HG02981 (cell line): ENCODE data around the gene TRPM3.
A peak's percentile ranks its signal among the peaks of the same experiment; 100 is the strongest.
"Not testable (repeated sequence)": the region's sequence is repeated elsewhere in the genome, so short reads cannot be mapped to it uniquely, and the experiment has no call there.

ENCODE experiments used
- ATAC-seq: cut with Tn5 transposase; IDR thresholded peaks from one replicate; pipeline ENCODE4 v1.9.1; 2021; ENCODE audit warnings: mild to moderate bottlenecking, moderate library complexity; ENCODE audit not compliant: unreplicated experiment

TRPM3 gene

DNA sequence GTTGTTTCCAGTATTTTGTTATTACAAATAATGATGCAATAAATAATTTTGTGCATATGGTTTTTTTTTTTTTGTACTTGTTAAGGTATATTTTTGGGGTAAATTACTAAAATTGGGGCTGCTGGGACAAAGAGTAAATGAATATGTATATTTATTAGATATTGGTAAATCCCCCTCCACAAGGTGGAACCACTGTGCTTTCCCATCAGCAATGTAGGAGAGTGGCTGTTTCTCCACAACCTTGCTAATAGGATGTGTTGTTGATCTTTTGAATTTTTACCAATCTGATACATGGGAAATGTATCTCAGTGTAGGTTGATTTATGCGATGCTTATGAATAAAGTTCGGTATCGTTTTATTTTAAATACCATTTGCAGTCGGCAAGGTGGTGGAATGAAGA is 118.1 kb downstream of the TRPM3 start:
- no peak for ATAC-seq

DNA sequence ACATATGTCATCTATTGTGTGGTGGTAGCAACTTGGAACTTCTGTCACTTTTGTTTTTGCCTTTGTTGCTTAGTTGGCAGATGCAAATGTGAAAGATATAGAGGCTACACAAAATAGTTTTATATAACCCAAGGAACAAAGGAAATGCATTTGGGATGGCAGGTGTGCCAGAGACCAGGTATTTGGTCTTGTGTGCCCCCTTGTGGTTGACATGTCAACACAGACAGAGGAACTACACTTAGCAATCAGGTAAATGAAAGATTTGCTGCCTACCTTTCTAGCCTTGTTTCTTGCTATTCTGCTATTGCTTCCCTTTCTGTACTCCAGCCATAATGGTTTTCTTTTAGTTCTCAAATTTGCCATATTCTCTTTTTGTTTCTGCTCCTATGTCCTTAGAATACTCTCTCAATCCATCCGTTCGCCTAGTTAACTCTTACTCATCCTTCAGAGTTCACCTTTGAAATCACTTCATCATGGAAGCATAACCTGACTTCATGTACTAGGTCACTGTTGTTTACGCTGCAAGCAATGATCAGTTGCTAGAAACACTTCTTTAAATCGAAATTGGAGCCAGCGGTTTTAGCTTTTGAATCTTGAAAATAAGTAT is 119.5 kb downstream of the TRPM3 start:
- peak; percentile 44 for ATAC-seq

DNA sequence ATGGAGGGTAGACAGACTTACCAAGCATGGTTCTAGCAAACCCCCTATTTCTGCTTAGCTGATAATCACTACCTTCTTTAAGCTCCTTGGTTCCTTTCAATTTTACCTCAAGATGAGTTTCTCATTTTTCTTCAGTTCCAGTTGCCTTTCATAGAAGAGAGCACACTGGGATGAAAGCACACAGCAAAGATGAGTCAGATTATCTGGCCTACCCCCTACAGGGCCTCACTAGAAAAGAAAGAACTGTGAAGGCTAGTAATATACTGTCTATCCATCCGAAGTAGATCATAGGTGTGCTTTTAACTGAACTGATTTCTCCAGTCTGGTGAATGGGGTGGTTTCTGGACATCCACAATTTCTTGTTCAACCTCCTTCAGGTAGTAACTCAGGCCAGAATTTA is 122.5 kb downstream of the TRPM3 start:
- no peak for ATAC-seq

DNA sequence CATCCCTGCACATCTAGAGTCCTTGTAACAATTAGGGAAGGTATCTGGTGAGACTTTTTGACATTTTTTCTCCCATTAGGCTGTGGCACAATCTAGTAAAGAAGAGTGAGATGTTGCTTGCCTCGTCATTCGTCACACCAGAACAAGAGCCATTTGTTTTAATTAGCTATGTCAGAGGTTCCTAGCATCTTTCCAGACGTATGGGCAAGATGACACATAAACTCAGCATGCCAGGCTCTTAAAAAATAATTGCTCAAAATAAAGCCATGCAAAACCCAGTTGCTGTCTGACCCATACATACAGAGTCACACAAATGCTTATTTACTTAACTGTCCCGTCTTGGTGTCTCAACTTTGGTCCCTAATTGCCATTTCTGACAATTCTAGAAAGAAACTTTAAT is 125.9 kb downstream of the TRPM3 start:
- no peak for ATAC-seq

DNA sequence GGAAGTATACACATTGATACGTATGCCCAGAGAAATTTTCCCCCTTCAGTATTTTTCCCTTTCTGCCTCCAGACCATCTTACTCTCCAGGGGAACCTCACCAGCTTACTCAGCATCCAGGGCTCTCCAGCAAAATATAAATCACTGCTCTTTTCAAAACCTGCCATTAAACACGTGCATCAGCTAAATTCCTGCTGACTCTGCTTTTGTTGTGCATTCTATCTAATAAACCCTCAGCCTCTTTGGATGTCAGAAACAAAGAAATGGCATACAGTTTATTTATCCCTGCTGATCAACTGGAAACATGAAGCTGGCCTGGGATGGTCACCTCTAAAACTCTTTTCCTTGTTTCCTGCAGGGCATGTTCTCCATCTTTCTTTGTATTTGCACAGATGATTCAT is 126.8 kb downstream of the TRPM3 start:
- no peak for ATAC-seq

DNA sequence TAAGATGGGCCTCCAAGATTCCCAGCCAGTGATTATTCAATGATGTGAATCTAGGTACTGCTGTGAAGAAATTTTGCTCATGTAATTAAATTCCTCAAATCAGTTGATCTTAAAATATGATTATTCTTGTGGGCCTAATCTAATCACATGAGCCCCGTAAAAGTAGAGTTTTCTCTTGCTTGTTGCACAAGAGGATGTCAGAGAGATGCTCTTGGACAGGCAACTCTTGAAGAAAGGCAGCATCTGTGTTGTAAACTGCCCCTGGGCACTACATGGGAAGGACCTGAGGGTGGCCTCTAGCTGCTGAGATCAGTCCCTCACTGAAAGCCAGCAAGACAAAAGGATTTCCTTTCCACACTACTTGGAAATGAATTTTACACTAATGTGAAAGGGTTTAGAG is 132.9 kb downstream of the TRPM3 start:
- ATAC-seq = no peak

DNA sequence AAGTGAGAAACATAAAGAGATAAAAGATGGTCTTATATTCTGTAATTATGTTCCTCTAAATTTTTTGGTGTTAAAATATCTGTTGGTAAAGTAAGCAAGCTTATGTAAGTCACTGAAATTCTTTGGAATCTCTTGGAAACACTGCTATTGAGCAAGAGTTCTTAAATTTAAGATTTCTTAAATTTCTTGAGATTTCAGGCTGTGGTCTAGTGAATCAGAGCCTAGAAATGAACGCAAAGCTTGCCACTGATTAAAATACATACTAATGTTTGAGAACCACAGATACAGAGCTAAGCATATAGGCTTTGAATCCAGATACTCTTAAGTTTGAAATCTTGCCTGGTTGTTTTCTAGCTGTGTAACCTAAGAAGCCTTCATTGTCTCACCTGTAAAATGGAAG is 133.4 kb downstream of the TRPM3 start:
- no peak for ATAC-seq

DNA sequence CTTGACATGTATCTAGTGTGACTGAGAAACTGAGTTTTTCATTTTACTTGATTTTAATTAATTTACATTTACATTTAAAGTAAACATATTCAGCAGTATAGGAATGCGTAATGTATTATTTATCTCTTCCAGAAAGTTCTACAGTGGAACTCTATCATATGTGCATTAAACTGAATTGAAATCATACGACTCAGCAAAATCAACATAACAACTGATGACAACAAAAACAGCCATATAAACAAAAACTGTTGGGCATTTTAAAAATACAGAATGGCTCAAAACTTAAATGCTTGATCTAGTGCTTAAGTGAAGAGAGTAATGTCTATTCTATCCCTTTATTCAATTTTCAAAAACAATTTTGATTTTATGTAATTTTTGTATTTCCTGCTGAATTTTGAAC is 134.4 kb downstream of the TRPM3 start:
- no peak for ATAC-seq

DNA sequence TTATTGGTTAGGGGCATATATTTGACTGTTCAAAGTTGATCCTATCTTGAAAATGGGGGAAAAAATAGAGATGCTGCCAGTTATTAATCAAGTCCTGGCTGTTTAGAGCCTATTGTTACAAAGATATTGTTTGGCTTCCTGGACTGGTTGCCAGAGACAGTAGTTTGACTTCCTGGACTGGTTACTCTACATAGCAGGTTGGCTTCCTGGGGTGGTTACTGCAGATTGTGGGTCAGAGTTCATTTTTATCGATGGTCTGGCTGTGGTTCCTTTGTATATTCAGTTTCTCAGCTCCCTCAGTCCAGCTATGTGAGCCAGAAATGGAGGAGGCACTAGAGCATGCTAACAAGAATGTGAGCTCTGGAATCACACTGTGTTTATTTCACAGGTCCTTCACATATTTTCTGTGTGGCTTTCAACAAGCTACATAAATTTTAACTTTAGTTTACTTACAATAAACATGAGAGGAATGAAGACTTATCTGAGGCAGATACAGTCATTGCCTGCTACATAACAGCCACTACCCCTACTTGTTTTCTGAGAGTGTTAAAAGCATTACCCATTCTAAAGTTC is 137.6 kb downstream of the TRPM3 start:
- ATAC-seq = no peak

DNA sequence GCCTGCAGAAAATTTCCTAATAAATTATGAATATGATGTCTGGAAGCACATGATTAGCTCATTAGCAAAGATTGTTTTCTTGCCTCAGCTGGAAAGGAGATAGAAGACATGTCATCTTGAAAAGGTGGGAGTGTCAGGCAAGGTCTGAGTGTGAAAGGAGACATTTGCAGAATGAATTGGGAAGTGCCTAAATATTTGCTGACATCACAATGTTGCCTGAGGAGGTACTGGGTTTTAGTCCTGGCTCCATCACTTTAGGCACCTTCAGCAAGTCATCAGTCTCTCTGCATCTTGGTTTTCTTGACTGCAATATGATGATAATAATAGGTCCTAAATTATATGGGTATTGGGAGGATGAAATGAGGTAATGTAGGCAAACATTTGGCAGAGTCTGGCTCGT is 140.1 kb downstream of the TRPM3 start:
- no peak for ATAC-seq

DNA sequence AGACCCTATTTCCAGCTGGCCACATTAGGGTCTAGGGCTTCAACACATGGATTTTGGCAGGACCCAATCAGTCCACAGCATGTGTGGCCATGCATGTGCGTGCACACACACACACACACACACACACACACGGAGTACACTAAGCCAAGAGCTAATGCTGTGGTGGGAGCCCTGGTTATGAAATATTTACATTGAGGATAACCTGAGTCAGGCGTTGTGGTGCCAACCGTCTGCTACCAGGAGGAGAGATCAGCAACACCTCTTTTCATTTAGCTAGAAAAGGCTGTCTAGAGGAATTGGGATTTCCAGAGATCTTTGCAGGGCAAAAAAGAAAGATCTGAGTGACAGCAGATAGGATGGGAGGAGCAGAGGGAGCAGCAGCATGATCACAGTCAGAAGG is 141.5 kb downstream of the TRPM3 start:
- ATAC-seq = no peak

DNA sequence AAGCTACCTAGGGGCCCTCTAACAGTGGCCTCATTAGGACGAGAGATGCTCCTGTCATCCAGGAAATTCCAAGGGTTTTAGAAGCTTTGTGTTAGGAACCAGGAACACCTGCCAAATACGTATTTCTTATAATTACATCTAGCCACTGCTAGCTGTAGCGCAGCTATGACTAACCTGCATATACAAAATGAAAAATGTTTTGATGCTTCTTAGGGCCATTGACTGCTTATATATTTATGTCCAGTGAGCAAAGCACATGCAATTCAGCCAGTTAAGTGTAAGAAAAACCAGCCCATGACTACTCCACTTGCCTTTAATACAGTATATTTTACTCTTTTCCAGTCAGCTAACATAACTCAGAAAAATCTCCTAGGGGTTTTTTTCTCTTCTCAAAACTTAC is 143.3 kb downstream of the TRPM3 start:
- no peak for ATAC-seq

DNA sequence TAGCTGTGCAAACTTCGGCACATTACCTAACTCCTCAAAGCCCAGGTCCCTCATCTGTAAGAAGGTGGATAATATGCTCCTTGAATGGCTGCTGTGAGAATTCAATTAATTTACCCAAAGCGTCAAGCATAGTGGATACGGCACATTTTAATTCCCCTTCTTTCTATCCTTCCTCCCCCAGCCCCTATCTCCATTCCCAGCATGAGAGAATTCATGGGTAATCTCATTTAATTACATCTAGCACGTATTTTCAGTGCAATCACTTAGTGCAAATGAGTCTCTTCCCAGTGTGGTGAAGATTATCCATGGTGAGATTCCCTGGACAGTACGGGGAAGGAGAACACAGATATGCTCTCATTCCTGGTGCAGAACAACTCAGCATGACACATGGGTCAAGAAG is 145.6 kb downstream of the TRPM3 start:
- no peak for ATAC-seq

DNA sequence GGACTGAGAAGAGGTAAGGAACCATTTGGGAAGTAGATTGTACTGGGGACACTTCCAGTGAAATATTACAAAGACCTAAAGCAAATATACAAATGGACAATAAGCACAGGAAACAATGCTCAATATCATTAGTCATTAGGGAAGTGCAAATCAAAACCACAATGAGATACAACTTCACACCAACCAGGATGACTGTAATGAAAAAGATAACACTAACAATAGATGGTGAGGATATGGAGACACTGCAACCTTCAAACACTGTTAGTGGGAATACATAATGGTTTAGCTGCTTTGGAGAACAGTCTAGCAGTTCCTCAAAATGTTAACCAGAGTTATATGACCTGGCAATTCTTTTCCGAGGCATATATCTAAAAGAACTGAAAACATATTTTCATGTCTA is 149.7 kb downstream of the TRPM3 start:
- no peak for ATAC-seq

DNA sequence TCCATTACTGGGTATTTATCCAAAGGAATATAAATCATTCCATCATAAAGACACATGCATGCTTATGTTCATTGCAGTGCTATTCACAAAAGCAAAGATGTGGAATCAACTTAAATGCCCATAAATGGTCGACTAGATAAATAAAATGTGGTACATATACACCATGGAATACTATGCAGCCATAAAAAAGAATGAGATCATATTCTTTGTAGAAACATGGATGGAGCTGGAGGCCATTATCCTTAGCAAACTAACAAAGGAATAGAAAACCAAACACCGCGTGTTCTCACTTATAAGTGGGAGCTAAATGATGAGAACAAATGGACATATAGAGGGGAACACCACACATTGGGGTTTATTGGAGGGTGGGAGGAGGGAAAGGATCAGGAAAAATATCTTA is 155.0 kb downstream of the TRPM3 start:
- ATAC-seq = not testable (repeated sequence)

DNA sequence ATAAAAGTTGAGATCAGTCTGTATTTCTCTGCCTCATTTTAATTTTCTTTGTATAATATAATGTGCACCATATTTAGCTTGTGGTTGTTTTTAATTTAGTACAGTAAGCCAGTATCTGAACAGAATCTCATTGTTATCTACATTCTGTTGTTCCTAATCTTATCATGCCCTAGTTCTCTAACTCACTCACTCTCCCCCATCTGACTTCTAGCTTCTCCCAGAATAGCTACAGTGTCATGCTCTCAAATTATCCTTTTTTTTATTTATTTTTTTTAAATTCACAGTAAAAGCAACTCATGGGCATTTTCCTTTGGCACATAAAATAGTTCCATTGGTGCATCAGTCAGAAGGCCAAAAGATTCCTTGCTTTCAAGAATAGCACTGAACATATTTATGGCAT is 156.6 kb downstream of the TRPM3 start:
- ATAC-seq = no peak

DNA sequence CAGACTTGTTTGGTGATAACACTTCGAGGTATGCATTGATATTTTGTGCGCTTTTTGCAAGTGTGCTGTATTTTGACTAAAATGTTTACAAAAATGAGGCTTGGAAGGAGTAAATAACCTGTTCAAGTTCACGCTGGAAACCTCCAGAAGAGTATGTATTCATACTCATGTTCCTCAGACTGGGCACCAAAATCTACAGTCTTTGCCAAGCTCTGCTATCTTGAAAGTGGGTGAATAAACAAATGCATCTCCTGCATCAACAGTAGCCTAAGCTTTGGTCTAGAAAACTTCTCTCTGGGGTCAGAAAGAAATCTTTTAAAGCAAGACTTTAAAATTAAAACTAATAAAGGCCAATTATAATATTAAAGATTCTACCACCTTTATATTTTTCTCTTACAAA is 157.9 kb downstream of the TRPM3 start:
- no peak for ATAC-seq

DNA sequence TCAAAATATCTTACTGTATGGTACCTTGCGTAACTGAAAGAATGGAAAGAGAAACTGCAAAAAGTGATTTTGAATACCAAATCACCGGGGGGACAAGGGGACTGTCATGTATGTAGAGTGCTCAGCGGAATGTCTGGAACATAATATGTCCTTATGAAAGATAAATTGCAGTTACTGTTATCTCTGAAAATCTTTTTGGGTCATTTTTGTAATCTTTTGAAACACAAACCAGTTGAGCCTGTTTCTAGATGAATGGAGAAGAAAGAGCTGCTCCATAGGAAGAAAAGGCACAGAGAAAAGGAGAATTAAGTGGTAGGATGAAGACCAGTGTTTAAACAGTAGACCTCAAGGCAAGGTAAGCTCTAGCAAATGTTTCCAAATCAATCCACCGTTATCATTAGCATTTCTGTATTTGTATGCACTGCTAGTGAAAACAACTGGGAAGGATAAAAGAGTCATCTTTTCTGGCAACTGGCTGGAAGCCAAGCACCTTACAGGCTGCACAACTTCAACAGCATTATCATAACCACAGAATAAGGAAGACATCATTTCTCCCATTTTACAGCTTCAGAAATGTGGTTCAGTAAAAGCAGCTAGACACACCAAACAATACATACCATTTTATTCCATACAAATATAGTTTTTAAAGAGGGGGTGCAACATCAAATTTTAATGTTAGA is 158.5 kb downstream of the TRPM3 start:
- ATAC-seq = no peak

DNA sequence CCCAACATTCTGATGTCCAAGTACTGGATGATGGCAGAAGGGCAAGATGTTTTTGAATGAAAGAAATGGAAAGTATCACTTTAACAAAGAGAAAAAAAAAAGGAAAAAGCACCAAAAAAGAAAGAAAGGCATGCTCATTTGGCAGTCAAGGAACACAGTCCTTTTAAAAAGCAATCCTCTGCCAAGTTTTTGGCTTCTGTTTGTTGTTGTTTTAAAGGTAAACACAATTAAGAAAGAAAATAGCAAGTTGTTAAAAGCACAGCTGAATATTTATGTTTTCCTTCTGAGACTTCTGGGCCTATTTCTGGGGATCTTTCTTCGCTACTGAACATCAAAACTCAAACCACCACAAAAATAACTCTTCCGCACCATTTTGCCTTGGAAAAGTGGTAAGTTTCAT is 162.1 kb downstream of the TRPM3 start:
- ATAC-seq = no peak

DNA sequence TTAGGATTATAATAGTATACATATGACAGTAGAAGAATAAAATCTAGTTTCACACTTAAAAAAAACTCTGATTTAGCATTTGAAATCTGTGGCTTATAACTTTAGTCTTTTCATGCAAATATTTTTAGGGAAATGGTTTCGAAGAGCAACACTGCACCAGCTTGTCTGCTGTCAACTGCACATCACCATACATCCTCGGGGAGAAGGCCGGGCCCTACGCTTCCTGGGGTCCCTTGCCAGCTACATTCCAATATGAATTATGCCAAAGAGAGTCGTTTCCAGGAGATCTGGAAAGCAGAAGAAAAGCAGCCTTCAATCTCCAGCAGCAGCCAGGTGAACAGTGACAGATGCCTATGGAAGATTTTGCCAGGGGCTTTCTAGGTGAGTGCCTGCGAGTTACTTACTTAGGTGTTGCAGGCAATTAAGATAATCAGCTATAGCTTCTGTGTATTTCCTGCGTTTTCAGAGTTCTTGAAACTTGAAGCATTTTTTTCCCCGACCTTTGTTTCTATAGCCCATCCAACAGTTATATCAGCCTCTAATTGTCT is 166.8 kb downstream of the TRPM3 start:
- no peak for ATAC-seq

DNA sequence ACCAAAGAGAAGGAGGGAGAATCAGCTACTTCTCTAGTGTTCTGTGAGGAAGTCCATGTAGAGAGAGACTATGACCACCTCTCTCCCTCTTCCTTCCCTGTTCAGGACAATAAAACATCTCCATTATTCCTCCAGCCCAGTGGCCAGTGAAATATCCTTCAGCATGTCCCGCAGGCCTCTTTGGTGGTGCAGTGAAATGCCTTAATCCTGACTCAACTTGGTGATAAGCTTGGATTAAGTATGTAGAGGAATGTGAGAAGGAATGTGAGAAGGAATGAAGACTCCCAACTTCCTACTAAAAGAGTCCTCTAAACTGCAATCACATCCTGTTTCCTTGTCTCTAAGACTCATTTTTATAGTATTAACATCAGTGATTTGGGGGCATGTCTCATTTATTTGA is 167.3 kb downstream of the TRPM3 start:
- ATAC-seq = no peak
